T follicular helper cell (primary cell): ENCODE results near the gene HOXD9.

ENCODE experiments used
- DNase-seq: peaks from one replicate; pipeline ENCODE4 v3.0.0-alpha.2; 2020; ENCODE audit warnings: low read depth

HOXD9 gene

GRCh38 chr2:176098366-176099158, 24.0 kb upstream of the HOXD9 start:
- DNase-seq: no peak

- DNase-seq: no peak
Measured at GRCh38 chr2:176099159-176099727, 23.3 kb upstream of the HOXD9 start.

- DNase-seq: no peak
Measured at GRCh38 chr2:176099728-176100546, 22.6 kb upstream of the HOXD9 start, which contains the start of gene HOXD12. TSS of gene HOXD12 (plus strand) at chr2:176099795. CDS start at chr2:176099802, 7 bp downstream.

GRCh38 chr2:176100547-176101140, 21.9 kb upstream of the HOXD9 start:
- no peak for DNase-seq

- DNase-seq: no peak
Measured at GRCh38 chr2:176101216-176101830, 21.2 kb upstream of the HOXD9 start.

GRCh38 chr2:176101842-176102241, 20.7 kb upstream of the HOXD9 start:
- DNase-seq: no peak

GRCh38 chr2:176102309-176102866, 20.1 kb upstream of the HOXD9 start:
- DNase-seq: no peak

GRCh38 chr2:176103194-176103593, 19.3 kb upstream of the HOXD9 start:
- no peak for DNase-seq

GRCh38 chr2:176103742-176104315, 18.7 kb upstream of the HOXD9 start:
- DNase-seq: no peak

- DNase-seq: no peak
Measured at GRCh38 chr2:176104316-176105077, 18.0 kb upstream of the HOXD9 start.

GRCh38 chr2:176105078-176105729, 17.3 kb upstream of the HOXD9 start:
- no peak for DNase-seq

GRCh38 chr2:176105730-176106580, 16.6 kb upstream of the HOXD9 start:
- DNase-seq: no peak

- DNase-seq: no peak
Measured at GRCh38 chr2:176106581-176107539, 15.7 kb upstream of the HOXD9 start, which contains the start of gene HOXD11. TSS of gene HOXD11 (plus strand) at chr2:176107280. CDS start at chr2:176107356, 76 bp downstream.

- DNase-seq: no peak
Measured at GRCh38 chr2:176107731-176108181, 14.8 kb upstream of the HOXD9 start.

GRCh38 chr2:176109192-176109901, 13.2 kb upstream of the HOXD9 start:
- no peak for DNase-seq

- no peak for DNase-seq
Measured at GRCh38 chr2:176109946-176110345, 12.6 kb upstream of the HOXD9 start.
